HK-2 (cell line): ENCODE results near the gene ST6GALNAC3.

Source experiments
- DNase-seq: peaks from one replicate; pipeline ENCODE4 v3.0.0-alpha.2; 2018; ENCODE audit not compliant: unreplicated experiment

Gene ST6GALNAC3

DNA sequence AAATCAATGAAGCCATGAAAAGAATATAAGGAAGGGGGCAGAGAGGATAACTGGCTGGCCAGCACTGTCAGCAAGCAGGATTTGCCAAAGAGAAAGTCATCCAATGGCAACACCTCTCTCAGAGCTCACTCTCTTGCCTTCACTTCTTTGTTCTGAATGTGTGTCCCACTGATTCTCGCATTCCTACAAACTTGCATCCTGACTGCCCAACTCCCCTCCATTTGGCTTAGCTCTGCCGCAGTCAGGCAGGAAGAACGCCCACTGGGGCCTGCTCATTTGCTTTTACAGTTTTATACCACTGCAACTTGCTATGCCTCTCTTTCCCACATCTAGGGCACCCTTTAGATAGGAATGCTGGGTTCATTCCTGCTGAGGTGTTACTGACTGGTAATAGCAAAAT, 428.6 kb downstream of the ST6GALNAC3 start:
- no peak for DNase-seq

DNA sequence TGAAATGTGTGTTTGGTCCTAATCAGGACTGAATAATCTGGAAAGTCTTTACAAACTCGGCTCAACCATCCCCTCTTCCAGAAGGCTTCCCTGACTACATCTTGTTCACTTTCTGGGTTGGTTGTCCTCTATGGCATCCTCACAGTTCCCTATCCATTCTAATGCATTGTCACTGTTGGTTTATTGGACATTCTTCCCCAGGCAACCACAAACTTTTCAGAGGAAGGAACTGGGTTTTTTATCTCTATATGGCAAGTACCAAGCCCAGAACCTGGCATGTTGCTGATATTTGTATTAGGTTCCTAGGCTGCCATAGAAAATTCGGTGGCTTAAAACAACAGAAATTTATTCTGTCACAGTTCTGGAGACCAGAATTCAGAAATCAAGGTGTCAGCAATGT, 429.2 kb downstream of the ST6GALNAC3 start:
- DNase-seq: no peak

DNA sequence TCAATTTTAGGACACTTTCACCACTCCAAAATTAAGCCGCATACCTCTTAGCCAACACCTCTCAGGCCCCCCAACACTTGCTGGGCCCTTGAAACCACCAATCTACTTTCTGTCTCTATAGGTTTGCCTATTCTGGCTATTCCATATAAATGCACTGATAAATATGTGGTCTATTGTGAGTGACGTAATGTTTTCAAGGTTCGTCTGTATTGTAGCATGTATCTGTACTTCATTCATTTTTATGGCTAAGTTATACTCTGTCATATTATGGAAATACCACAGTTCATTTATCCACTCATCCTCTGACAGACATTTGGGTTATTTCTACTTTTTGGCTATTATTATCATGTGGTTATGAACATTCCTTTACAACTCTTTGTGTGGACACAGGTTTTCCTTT, 432.8 kb downstream of the ST6GALNAC3 start:
- no peak for DNase-seq

DNA sequence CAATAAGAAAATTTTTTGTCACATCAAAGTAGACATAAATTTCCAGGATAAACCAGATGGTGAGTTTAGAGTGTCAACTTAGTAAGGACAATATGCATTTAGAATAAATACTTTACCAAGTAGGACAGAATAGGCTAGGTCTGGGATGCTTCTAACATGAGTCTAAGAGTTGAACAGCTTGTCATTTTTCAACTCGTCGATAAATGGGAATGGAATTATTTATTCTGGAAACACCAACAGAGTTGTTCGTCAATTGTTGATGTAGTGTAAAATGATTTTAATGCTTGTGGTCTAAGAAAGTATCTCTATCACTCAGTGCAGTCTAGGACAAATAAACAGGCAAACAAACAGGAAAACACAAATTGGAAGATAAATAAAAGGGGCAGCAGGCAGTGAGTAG, 434.3 kb downstream of the ST6GALNAC3 start:
- DNase-seq: no peak

DNA sequence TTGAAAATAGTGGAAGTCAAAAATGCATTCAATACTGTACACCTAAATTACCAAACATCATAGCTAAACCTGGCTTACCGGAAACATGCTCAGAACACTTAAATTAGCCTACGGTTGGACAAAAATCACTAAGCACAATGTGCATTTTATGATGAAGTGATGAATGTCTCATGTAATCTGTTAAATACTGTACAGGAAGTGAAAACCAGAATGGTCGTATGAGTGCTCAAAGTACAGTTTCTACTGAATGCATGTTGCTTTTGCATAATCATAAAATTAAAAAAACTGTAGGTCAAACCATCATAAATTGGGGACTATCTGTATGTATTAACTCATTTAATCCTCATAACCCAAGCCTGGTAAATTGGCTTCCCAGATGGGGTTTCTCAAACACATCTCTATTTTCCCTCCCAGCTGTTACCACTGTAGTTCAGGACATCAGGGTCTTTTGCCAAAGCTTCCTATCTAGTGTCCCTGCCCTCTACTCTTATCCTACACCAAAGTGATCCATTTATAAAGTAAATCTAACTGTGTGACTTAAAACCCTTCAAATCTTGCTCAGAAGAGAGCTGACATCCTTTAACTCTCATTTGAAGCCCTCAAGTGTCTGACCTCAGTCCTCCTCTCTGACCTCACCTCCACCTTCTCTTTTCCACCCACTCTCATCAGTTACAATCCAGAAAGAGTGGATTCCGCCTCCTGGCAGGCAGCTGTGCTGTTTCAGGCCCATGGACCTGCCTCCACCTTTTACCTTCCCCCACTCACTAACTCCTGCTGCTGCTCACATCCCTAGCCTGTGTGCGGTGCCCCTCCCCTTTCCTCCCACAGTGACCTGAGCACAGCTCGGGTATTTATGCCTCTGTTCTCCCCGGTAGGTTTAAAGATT, 436.4 kb downstream of the ST6GALNAC3 start:
- DNase-seq: no peak

DNA sequence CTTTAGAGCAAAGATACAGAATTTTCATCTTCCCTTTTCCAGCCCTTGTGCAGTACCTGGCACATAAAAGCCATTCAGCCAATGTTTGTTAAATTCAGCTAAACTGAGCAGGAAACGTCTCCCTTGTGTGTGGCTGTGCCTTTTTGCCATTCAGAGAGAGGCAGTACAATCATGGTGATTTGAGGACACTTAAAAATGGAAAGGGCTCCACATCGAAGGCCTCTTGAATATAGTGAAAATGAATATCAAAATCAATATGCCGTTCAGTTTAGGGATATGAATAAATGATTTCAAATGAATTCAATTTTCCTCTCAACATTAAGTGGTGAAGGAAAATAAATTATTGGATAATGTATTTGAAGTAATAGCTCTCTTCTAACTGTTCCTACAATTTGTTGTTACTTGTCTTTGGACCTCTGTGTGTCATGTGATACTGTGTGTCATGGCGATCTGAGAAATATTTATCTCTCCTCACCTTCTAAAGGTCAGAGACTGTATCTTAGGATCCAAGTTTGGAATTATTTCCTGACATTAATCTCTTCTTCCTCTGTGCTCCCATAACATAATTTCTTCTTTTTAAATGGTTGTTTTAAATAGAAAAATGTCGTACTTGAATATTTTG, 437.1 kb downstream of the ST6GALNAC3 start:
- no peak for DNase-seq

DNA sequence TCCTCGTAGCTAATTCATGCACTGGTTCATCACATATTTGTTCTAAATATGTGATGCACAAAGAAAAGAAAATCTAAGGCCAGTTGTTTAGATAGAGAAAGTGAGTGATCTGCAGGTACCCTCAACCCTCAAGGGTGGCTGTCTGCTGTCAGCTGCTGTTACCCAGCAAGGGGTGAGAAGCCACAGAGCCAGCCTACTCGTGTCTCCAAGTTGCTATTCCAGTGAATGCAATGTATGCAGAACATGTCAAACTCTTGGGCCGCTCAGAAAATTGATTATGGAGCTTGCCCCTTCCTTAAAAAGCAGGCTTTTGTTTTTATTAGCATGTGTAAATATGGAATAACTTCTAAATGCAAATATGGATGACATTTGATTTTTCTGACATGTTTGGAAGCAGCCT, 456.4 kb downstream of the ST6GALNAC3 start:
- DNase-seq: no peak

DNA sequence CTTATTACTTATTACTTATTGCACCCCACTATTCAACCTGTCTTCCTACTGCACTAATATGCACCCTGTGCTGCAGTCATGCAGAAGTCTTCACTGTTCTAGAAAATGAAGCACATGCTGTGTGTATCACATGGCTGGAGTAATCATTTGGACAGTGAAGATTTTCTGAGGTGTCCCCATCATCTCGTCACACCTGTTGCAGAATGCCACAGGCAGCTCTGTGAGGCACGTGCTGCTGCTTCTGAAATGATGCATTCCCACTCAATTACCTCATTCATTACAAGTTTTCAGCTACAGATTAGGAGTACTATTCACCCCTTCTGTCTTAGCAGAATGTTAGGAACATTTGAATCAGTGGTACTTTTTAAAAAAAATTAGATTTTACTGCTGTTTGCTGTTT, 467.1 kb downstream of the ST6GALNAC3 start:
- no peak for DNase-seq

DNA sequence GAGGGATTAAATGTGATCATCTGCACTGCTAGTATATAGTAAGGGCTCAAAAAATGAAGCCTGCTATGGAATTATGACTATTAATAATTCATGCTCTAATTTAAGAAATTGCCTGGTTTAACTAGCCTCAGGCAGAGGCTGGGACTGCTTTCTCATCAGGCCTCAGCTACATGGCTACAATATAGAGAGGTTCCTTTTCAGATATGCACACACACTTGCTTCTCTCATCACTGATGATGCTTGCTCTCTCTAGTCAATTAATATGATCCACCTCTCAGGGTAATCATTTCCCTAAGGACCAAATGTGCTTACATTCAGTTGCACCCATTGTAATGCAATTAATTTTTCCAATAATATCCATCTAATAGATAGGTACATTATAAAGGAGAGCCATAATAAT, 467.8 kb downstream of the ST6GALNAC3 start:
- no peak for DNase-seq

DNA sequence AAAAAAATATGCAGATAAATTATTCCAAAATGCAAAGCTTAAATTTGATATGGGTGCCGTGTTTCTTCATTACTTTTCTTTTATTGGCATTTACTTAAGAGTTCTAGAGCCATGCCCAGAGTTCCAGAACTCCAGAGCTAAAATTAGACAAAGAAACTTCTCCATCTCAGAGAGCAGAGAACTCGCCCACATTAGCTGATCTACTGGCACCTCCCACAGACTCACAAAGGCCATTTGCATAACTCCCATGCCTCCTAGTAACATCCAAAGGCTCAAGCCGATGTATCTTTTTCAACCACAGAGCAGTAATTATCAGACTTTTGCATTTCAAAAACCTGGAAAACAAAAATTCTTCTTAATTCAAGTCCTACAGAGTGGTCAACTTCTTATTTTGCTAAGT, 468.9 kb downstream of the ST6GALNAC3 start:
- DNase-seq: no peak

DNA sequence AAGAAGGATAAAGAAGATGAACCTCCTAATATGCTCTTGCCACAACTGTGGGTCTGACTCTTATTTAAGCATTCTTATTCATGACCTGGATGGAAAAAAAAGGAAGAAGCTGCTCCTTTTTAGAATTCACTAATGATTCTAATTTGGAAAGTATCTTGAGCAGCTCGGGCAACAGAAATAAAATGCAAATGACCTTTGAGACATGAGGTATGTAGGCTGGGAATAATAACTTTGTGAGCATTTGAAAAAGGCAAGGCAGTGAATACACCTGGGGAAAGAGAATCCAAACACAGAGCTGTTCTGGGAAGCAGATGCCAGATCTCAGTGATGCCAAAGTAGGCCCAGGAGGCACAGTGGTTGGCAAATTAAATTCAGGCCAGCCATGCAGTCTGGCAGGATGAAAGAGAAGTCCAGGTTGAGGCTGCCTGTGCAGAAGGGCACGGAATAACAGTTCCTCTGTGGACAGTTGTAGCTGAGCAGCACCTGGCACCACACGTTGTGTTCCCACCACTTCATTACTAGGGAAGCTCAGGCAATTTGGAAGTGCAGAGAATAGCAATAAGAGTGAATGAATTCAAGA, 471.9 kb downstream of the ST6GALNAC3 start:
- no peak for DNase-seq

DNA sequence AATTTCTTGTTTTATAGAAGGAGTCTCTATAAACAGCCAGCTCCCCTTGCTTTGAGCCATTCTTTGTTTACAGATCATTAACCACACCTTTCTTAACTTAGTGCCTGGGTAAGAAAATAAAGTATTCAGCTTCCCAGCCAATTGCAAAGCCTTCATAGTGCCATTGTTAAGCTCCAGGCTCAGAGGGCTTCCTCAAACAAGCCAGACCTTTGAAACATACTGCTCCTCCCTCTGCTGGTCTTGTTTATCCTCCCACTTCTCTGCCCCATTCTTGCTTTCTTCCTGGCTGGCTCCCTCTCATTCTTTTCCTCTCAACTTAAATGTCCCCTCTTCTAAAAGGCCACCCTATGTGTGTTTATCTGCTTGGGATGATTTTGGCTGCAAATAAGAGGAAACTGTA, 473.4 kb downstream of the ST6GALNAC3 start:
- no peak for DNase-seq

DNA sequence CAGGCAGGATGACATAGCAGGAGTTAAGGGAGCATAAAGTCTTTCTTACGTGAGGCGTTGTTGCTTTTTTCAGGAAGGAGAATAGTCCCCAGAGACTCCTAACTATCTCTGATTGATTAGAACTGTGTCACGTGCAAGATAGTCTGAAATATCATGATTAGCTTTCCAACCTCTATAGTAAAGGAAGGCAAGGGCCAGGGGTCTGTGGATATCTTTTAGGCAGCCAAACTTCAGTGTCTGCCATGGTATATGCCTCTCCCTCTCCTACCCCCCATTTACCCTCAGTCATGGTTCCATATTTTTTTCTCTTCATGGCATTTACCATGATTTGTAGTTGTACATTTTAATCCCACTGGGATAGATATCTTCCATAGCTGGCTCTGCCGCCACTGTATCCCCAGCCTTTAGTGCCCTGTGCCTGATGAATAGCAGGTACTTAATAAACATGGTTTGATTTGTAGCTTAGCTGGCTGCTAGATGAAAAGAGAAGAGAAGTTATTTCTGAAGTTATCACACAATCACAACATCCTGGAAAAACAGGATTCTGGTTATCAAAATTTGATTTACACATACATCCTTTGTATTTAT, 474.1 kb downstream of the ST6GALNAC3 start:
- DNase-seq: no peak

DNA sequence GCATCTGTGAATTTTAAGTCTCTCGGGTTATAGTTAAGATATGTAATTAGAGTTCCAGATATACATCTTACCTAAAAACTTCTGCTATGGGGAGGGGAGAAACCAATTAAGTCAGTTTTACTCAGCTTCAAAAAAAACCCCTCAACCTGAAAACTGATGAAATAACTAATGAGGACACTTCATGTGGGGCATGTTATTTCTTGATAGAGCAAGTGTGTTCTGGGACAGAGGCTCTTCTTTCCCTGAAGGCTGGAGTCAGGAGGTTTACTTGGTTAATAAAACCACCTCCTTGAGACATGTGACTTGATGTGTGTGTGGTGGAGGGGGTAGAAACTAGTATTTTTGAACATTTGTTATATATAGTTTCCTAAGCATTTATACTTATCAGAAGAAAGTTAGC, 479.7 kb downstream of the ST6GALNAC3 start:
- no peak for DNase-seq

DNA sequence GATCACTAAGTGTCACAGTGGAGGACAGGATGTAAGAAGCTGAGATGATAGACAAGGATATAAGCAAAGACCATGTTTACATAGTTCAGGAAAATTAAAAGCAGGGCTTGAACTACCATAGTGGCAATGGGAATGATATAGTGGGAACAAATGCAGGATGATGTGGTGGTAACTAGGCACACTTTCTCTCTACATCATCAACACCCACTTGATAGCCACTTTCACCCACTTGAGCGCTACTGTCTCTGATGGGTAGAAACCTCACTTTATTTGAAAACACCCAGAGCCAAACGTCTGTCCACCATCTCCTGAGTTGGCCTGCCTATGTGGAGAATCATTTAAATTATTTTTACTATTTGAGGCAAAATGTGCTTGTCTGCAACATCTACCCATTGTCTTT, 487.7 kb downstream of the ST6GALNAC3 start:
- no peak for DNase-seq

DNA sequence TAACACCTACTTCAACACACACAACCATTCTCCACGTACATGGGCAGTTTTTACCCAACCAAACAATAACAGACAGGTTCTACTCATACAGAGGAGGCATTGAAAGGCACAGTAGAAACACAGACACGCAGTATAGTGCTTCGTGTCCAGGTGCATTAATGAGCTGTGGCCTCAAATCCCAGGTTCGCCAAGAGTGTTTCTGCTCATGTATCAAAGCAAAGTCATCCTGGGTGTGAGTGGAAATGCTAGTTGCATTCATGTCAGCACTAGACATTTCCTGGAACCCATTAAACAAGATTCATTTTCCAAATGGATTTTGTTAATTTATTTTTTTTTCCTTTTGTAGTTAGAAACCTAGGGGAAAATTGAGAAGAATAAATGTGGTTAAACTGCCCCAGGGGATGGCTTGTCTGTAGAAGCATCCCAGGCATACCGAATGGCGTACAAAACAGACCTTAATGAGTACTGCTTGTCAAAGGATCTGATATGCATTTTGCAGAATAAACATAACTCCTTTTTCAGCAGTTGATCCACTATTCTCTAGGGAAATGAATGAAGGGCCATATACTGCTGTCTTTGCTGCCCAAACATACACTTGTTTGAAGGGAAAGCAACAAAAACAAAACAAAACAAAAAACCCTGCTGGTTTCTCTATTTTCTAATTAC, 494.2 kb downstream of the ST6GALNAC3 start:
- no peak for DNase-seq

DNA sequence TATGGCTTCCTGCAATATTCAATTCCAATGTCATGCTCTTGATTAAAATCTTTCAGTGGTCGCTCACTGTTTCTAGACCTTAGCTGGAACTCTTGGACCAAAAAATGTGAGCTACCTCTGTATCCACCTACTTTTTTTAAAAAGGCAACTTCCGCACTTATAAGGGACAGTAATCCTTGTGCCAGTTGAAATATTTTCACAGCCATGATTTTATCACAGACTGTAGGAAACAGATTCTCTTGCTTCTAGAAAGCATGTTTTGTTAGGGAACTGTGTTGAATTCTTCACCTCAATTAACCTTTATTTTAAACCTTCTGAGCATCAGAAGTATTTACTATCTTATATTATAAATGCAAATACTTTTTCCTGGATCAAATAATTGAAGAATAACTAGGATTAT, 496.7 kb downstream of the ST6GALNAC3 start:
- no peak for DNase-seq

DNA sequence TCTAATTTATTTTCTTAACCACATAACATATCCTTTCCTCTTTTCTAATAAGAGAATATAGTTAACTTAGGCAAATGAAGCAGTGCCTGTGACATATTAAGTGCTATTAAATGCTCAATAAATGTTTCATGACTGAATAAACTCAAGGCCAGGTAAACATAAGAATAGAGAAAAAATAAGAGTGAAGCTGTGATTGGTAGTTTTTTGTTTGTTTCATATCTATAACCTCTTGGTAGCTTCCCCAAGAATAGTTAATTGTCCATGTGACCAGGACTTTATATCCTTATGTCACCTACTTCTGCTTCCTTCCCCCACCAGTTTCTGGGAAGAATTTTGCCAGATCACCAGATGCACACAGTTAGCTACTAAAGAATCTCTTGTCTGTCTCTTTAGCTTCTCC, 497.7 kb downstream of the ST6GALNAC3 start:
- DNase-seq: no peak

DNA sequence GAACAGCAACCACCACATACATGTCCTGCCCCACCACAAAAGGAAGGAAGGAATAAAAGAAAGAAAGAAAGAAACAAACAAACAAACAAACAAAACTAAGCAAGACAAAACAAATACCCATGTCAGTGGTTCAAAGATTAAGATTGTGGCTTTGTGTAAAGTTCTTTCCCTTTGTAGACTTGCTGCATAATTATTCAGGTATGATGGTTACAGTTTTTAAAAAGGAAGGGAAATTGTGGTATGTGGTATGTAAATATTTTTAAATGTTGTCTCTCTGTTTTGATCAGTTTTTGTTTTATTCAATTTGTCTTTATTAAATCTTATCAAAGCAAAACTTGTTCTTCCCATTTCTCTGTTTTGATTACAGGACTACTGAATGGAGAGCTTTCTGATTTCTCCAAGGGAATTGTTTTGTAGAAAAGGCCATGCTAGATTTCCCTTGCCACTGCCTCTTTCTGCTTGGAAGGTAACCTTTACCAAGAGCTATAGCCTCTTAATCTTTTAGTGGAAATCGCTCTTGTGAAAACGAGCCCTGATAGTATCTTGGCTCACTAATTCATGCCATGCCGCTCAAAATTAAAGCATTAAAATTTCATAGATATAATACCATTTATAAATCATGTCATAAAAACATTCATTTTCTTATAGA, 502.5 kb downstream of the ST6GALNAC3 start:
- DNase-seq: no peak

DNA sequence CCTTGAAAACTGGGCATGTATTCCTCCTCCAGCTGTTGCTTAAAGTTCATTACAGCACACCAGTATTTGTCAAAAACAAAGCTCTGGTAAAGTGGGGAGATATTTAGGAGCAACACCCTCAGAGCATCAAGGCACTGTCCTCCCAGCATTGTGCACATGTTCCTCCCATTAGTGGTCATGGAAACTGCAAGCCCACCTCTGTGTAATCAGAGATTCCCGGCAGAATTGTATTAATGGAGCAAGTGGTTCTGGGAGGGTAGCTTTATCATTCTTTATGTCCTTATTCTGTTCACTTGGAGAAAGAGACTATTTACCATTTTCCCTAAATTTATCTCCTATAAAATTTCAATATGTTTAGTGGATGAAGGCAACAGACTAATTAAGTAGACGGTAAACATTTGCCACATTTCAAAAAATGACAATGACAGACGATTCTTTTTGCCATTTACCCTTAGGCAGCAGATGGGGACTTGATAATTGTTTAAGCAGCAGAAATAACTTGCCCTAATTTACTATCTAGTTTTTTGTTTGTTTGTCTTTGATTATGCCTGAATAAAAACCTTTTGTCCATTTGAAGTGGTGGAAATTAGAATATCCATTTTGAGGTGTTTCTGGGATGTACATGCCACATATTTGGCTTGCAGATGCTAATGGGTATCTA, 503.1 kb downstream of the ST6GALNAC3 start:
- no peak for DNase-seq

DNA sequence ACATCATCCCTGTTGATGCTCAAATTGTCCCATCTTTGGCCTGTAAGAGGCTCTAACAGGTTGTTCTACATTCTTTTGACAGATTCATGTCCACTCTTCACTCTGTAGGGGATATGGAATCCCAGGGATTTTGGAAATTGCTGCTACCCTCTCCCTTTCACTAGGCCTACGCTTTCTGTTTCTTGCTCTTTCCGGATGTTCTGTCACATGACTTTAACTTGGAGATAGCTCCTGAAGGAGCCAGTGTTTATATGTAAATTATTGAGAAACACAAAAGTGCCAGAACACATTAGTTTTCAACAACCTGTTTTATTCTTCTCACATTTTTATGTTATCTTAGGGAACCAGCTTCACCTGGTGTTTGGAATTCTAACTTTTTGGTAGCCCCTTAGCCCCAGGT, 505.7 kb downstream of the ST6GALNAC3 start:
- DNase-seq: no peak
